K562 (cell line): ENCODE measurements around the gene CUX1.

ENCODE experiments used
- U2AF2 ChIP-seq: fragments of 200-400 bp; formaldehyde crosslinking; optimal IDR thresholded peaks from 2 replicates; pipeline ENCODE3; 2017; ENCODE audit warnings: low read depth, mild to moderate bottlenecking, low read length
- TF ChIP-seq, protein P1 (sequence below): fragments of 250-450 bp; sonication (Bioruptor Pico); IDR thresholded peaks from 2 replicates; pipeline ENCODE4 v1.4.0; 2020; ENCODE audit warnings: mild to moderate bottlenecking, moderate library complexity
- TF ChIP-seq, protein P2 (sequence below): sonication (generic); formaldehyde crosslinking; IDR thresholded peaks from 2 replicates; pipeline ENCODE4 v1.8.0; 2022; ENCODE audit warnings: missing genetic modification reagents, mild to moderate bottlenecking, moderate library complexity, borderline replicate concordance
- TF ChIP-seq, protein P3 (sequence below), 2 experiments: fragments of 450-650 bp in 1 of 2; sonication (generic) in 1 of 2; formaldehyde crosslinking; conservative IDR thresholded peaks; 2 replicates each; pipeline versions ENCODE4 v1.4.0 to v1.8.1; 2020 to 2022; ENCODE audit warnings: mild to moderate bottlenecking in 1 of 2, missing genetic modification reagents in 1 of 2

DNA sequence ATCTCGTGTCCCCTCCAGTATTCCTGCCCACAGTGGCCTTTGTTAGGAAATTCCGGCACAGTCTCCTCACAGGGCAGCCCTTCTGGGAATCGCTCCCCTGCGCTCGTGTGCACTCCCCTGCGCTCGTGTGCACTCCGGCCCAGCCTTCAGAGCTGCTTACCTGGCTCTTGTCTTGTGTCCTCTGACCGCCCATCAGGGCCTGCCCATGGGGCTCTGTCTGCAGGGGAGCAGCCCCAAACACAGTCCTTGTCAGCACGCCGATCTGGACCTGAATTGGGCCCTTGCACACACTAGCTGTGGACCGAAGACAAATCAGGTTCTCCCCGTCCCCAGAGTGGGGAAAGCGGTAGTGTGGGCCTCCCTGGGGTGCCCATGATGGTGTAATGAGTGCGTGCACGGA lies 179.4 kb downstream of the CUX1 start:
- TF ChIP-seq, protein P1, sequence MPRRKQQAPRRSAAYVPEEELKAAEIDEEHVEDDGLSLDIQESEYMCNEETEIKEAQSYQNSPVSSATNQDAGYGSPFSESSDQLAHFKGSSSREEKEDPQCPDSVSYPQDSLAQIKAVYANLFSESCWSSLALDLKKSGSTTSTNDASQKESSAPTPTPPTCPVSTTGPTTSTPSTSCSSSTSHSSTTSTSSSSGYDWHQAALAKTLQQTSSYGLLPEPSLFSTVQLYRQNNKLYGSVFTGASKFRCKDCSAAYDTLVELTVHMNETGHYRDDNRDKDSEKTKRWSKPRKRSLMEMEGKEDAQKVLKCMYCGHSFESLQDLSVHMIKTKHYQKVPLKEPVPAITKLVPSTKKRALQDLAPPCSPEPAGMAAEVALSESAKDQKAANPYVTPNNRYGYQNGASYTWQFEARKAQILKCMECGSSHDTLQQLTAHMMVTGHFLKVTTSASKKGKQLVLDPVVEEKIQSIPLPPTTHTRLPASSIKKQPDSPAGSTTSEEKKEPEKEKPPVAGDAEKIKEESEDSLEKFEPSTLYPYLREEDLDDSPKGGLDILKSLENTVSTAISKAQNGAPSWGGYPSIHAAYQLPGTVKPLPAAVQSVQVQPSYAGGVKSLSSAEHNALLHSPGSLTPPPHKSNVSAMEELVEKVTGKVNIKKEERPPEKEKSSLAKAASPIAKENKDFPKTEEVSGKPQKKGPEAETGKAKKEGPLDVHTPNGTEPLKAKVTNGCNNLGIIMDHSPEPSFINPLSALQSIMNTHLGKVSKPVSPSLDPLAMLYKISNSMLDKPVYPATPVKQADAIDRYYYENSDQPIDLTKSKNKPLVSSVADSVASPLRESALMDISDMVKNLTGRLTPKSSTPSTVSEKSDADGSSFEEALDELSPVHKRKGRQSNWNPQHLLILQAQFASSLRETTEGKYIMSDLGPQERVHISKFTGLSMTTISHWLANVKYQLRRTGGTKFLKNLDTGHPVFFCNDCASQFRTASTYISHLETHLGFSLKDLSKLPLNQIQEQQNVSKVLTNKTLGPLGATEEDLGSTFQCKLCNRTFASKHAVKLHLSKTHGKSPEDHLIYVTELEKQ (CRISPR knock-in tag): no peak
- TF ChIP-seq, protein P2, sequence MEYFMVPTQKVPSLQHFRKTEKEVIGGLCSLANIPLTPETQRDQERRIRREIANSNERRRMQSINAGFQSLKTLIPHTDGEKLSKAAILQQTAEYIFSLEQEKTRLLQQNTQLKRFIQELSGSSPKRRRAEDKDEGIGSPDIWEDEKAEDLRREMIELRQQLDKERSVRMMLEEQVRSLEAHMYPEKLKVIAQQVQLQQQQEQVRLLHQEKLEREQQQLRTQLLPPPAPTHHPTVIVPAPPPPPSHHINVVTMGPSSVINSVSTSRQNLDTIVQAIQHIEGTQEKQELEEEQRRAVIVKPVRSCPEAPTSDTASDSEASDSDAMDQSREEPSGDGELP (CRISPR knock-in tag): no peak
- TF ChIP-seq, protein P3, sequence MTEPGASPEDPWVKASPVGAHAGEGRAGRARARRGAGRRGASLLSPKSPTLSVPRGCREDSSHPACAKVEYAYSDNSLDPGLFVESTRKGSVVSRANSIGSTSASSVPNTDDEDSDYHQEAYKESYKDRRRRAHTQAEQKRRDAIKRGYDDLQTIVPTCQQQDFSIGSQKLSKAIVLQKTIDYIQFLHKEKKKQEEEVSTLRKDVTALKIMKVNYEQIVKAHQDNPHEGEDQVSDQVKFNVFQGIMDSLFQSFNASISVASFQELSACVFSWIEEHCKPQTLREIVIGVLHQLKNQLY (CRISPR knock-in tag; conservative IDR thresholded peaks at IDR 0.05): no peak
- no peak for TF ChIP-seq U2AF2
